22Rv1 (cell line): Measurements from ENCODE around the gene LRRC8B.

ENCODE experiments used
- ZFX ChIP-seq: fragments of 450-650 bp; IDR thresholded peaks from 2 replicates; pipeline ENCODE4 v1.6.1; 2017; ENCODE audit warnings: antibody characterized with exemption, borderline replicate concordance
- TF ChIP-seq, protein P1 (sequence below): fragments of 450-650 bp; IDR thresholded peaks from 2 replicates; pipeline ENCODE4 v1.5.1; 2017; ENCODE audit warnings: mild to moderate bottlenecking

GRCh38 chr1:89629146-89629545, 104.5 kb downstream of the LRRC8B start:
- TF ChIP-seq, protein P1, sequence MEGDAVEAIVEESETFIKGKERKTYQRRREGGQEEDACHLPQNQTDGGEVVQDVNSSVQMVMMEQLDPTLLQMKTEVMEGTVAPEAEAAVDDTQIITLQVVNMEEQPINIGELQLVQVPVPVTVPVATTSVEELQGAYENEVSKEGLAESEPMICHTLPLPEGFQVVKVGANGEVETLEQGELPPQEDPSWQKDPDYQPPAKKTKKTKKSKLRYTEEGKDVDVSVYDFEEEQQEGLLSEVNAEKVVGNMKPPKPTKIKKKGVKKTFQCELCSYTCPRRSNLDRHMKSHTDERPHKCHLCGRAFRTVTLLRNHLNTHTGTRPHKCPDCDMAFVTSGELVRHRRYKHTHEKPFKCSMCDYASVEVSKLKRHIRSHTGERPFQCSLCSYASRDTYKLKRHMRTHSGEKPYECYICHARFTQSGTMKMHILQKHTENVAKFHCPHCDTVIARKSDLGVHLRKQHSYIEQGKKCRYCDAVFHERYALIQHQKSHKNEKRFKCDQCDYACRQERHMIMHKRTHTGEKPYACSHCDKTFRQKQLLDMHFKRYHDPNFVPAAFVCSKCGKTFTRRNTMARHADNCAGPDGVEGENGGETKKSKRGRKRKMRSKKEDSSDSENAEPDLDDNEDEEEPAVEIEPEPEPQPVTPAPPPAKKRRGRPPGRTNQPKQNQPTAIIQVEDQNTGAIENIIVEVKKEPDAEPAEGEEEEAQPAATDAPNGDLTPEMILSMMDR = no peak
- no peak for TF ChIP-seq ZFX
